Measurements from ENCODE around the gene STAT2. TPM values are rescaled to one million over a fixed set of nuclear protein-coding genes. Genes with fewer than 3 reads are reported as not detected.
"Not testable (repeated sequence)": the region's sequence is repeated elsewhere in the genome, so short reads cannot be mapped to it uniquely, and the experiment has no call there.

The STAT2 gene
- total RNA-seq, 1 experiment from 2014 or later = 125 TPM

- no peak for DNase-seq (ENCODE audit: low spot score)
Measured at GRCh38 chr12:56330936-56331490, 28.9 kb downstream of the STAT2 start.

GRCh38 chr12:56326533-56326932 lies 33.4 kb downstream of the STAT2 start:
- DNase-seq (ENCODE audit: low spot score) = no peak

GRCh38 chr12:56326126-56326525 lies 33.8 kb downstream of the STAT2 start:
- no peak for DNase-seq (ENCODE audit: low spot score)

- no peak for DNase-seq (ENCODE audit: low spot score)
Measured at GRCh38 chr12:56324206-56324605, 35.7 kb downstream of the STAT2 start.

- DNase-seq (ENCODE audit: low spot score) = not testable (repeated sequence)
Measured at GRCh38 chr12:56321610-56322009, 38.3 kb downstream of the STAT2 start.

- DNase-seq (ENCODE audit: low spot score) = no peak
Measured at GRCh38 chr12:56321027-56321426, 38.9 kb downstream of the STAT2 start.

- no peak for DNase-seq (ENCODE audit: low spot score)
Measured at GRCh38 chr12:56317675-56318074, 42.2 kb downstream of the STAT2 start.

GRCh38 chr12:56315622-56316473 lies 44.1 kb downstream of the STAT2 start, which contains the start of gene CNPY2:
Gene CNPY2 (minus strand): TSS chr12:56315988. CDS start chr12:56315217, 771 bp downstream.
- DNase-seq (ENCODE audit: low spot score) = peak; percentile 98

GRCh38 chr12:56315249-56315621 lies 44.7 kb downstream of the STAT2 start:
- no peak for DNase-seq (ENCODE audit: low spot score)

GRCh38 chr12:56311003-56311402 lies 48.9 kb downstream of the STAT2 start:
- DNase-seq (ENCODE audit: low spot score) = no peak

GRCh38 chr12:56308714-56309113 lies 51.2 kb downstream of the STAT2 start:
- DNase-seq (ENCODE audit: low spot score) = no peak

GRCh38 chr12:56307221-56307965 lies 52.5 kb downstream of the STAT2 start:
- no peak for DNase-seq (ENCODE audit: low spot score)

- no peak for DNase-seq (ENCODE audit: low spot score)
Measured at GRCh38 chr12:56304872-56305590, 54.9 kb downstream of the STAT2 start.

GRCh38 chr12:56304276-56304675 lies 55.6 kb downstream of the STAT2 start:
- no peak for DNase-seq (ENCODE audit: low spot score)

- no peak for DNase-seq (ENCODE audit: low spot score)
Measured at GRCh38 chr12:56300644-56301464, 59.1 kb downstream of the STAT2 start.

GRCh38 chr12:56299853-56300643 lies 59.9 kb downstream of the STAT2 start, which contains the start of gene CS:
Gene CS (minus strand): TSS chr12:56300330. CDS start chr12:56300201, 129 bp downstream.
- DNase-seq (ENCODE audit: low spot score) = peak; percentile 96

GRCh38 chr12:56299308-56299852 lies 60.5 kb downstream of the STAT2 start:
- DNase-seq (ENCODE audit: low spot score) = no peak

GRCh38 chr12:56298828-56299227 lies 61.1 kb downstream of the STAT2 start:
- DNase-seq (ENCODE audit: low spot score) = no peak

GRCh38 chr12:56297400-56297799 lies 62.5 kb downstream of the STAT2 start:
- DNase-seq (ENCODE audit: low spot score) = no peak

- DNase-seq (ENCODE audit: low spot score) = no peak
Measured at GRCh38 chr12:56296295-56296694, 63.6 kb downstream of the STAT2 start.
